HL-60 (cell line): Measurements from ENCODE around the gene DPF3.

Experiments
- GABPA ChIP-seq: IDR thresholded peaks from 2 replicates; pipeline ENCODE4 v1.6.1; 2012; ENCODE audit warnings: low read depth
- TF ChIP-seq, protein P1 (sequence below): IDR thresholded peaks from 2 replicates; pipeline ENCODE4 v1.6.1; 2012; ENCODE audit warnings: low read depth; ENCODE audit not compliant: insufficient replicate concordance
- TF ChIP-seq, protein P2 (sequence below): IDR thresholded peaks from one replicate; pipeline ENCODE4 v1.5.1; 2011; ENCODE audit warnings: low read length, control low read depth, inconsistent platforms; ENCODE audit not compliant: insufficient read depth

DNA sequence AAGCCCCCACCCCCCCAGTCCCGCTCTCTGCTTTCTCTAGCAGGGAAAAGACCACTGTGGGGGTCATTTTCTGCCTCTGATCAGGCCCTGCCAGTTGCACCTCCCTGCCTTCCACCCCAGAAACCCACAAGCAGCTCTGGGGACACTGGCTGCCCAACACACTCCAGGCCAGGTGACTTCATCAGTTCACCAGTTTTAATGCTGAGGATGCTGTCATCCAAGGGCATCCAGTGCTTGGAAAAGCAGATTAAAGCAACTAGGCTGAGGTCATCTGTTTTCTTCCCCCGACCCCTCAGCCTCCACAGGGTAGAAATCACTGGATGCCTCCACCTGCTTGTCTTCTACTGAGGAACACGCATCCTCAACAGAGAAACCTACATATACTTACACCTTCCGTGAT is 282.4 kb downstream of the DPF3 start:
- TF ChIP-seq, protein P1, sequence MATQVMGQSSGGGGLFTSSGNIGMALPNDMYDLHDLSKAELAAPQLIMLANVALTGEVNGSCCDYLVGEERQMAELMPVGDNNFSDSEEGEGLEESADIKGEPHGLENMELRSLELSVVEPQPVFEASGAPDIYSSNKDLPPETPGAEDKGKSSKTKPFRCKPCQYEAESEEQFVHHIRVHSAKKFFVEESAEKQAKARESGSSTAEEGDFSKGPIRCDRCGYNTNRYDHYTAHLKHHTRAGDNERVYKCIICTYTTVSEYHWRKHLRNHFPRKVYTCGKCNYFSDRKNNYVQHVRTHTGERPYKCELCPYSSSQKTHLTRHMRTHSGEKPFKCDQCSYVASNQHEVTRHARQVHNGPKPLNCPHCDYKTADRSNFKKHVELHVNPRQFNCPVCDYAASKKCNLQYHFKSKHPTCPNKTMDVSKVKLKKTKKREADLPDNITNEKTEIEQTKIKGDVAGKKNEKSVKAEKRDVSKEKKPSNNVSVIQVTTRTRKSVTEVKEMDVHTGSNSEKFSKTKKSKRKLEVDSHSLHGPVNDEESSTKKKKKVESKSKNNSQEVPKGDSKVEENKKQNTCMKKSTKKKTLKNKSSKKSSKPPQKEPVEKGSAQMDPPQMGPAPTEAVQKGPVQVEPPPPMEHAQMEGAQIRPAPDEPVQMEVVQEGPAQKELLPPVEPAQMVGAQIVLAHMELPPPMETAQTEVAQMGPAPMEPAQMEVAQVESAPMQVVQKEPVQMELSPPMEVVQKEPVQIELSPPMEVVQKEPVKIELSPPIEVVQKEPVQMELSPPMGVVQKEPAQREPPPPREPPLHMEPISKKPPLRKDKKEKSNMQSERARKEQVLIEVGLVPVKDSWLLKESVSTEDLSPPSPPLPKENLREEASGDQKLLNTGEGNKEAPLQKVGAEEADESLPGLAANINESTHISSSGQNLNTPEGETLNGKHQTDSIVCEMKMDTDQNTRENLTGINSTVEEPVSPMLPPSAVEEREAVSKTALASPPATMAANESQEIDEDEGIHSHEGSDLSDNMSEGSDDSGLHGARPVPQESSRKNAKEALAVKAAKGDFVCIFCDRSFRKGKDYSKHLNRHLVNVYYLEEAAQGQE = no peak
- TF ChIP-seq, protein P2, sequence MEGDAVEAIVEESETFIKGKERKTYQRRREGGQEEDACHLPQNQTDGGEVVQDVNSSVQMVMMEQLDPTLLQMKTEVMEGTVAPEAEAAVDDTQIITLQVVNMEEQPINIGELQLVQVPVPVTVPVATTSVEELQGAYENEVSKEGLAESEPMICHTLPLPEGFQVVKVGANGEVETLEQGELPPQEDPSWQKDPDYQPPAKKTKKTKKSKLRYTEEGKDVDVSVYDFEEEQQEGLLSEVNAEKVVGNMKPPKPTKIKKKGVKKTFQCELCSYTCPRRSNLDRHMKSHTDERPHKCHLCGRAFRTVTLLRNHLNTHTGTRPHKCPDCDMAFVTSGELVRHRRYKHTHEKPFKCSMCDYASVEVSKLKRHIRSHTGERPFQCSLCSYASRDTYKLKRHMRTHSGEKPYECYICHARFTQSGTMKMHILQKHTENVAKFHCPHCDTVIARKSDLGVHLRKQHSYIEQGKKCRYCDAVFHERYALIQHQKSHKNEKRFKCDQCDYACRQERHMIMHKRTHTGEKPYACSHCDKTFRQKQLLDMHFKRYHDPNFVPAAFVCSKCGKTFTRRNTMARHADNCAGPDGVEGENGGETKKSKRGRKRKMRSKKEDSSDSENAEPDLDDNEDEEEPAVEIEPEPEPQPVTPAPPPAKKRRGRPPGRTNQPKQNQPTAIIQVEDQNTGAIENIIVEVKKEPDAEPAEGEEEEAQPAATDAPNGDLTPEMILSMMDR = no peak
- TF ChIP-seq GABPA = no peak
